ENCODE data around the gene ZNF366.

Gene ZNF366

GRCh38 chr5:72480841-72481240, 26.4 kb downstream of the ZNF366 start:
- TF ChIP-seq, protein P1, sequence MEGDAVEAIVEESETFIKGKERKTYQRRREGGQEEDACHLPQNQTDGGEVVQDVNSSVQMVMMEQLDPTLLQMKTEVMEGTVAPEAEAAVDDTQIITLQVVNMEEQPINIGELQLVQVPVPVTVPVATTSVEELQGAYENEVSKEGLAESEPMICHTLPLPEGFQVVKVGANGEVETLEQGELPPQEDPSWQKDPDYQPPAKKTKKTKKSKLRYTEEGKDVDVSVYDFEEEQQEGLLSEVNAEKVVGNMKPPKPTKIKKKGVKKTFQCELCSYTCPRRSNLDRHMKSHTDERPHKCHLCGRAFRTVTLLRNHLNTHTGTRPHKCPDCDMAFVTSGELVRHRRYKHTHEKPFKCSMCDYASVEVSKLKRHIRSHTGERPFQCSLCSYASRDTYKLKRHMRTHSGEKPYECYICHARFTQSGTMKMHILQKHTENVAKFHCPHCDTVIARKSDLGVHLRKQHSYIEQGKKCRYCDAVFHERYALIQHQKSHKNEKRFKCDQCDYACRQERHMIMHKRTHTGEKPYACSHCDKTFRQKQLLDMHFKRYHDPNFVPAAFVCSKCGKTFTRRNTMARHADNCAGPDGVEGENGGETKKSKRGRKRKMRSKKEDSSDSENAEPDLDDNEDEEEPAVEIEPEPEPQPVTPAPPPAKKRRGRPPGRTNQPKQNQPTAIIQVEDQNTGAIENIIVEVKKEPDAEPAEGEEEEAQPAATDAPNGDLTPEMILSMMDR (IDR thresholded peaks at IDR 0.05): no peak
- Histone ChIP-seq H3K9me3 (no peaks in the 10 kb centered on the region), H3K4me1 (ENCODE audit: control insufficient read depth in 1 of 2, insufficient read depth in 1 of 2, low read depth in 1 of 2, low read length in 1 of 2) (peaks cover 0 to 17% of the 10 kb centered on the region in 2 experiments)

GRCh38 chr5:72479921-72480320, 27.3 kb downstream of the ZNF366 start:
- Histone ChIP-seq H3K9me3 (no peaks in the 10 kb centered on the region), H3K27me3 (no peaks in the 10 kb centered on the region), H3K4me1 (ENCODE audit: control insufficient read depth in 1 of 2, insufficient read depth in 1 of 2, low read depth in 1 of 2, low read length in 1 of 2) (peaks cover 0 to 17% of the 10 kb centered on the region in 2 experiments), H3K27ac (no peak overlapping the region), H3K4me3 (ENCODE audit: low read depth in 1 of 2, low read length in 1 of 2) (no peak overlapping the region), H3K36me3 (no peaks in the 10 kb centered on the region)
- TF ChIP-seq, protein P1 (IDR thresholded peaks at IDR 0.05): no peak

More at GRCh38 chr5:72480841-72481240, 26.4 kb downstream of the ZNF366 start:
- H3K27me3 ChIP-seq: no peaks in the 10 kb centered on the region
- H3K36me3 ChIP-seq: no peaks in the 10 kb centered on the region
- no peak overlapping the region for H3K27ac ChIP-seq
- H3K4me3 ChIP-seq (ENCODE audit: low read depth in 1 of 2, low read length in 1 of 2): no peak overlapping the region

DNA sequence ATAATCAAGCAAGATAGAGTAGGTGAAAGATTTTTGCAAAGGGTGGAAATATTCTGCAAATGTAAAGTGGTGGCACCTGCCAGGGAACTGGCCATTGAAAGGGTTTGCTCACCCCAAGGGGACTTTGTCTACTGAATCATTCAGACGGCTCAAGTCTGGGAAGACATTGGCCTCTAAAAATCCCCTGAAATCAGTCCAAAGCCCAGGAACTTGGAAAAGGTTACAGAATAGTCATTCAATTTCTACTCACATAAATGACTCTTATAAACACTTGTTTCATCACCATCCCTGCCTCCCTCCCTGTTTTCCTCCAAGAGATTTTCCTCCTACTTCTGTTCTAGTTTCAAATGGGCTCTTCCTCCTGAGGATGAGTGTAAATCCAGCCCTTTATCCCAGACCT, 28.5 kb downstream of the ZNF366 start:
- Histone ChIP-seq H3K27ac (no peak overlapping the region), H3K36me3 (no peaks in the 10 kb centered on the region), H3K4me1 (ENCODE audit: control insufficient read depth in 1 of 2, insufficient read depth in 1 of 2, low read depth in 1 of 2, low read length in 1 of 2) (peaks cover 0 to 17% of the 10 kb centered on the region in 2 experiments), H3K4me3 (ENCODE audit: low read depth in 1 of 2, low read length in 1 of 2) (no peak overlapping the region), H3K27me3 (no peaks in the 10 kb centered on the region), H3K9me3 (no peaks in the 10 kb centered on the region)
- TF ChIP-seq, protein P1 (IDR thresholded peaks at IDR 0.05): no peak

GRCh38 chr5:72478276-72478675, 28.9 kb downstream of the ZNF366 start:
- no peaks in the 10 kb centered on the region for H3K27me3 ChIP-seq
- no peak overlapping the region for H3K4me3 ChIP-seq (ENCODE audit: low read depth in 1 of 2, low read length in 1 of 2)
- no peak overlapping the region for H3K27ac ChIP-seq
- H3K9me3 ChIP-seq: no peaks in the 10 kb centered on the region
- H3K36me3 ChIP-seq: no peaks in the 10 kb centered on the region
- peaks cover 0 to 17% of the 10 kb centered on the region in 2 experiments for H3K4me1 ChIP-seq (ENCODE audit: control insufficient read depth in 1 of 2, insufficient read depth in 1 of 2, low read depth in 1 of 2, low read length in 1 of 2)
- TF ChIP-seq, protein P1 (IDR thresholded peaks at IDR 0.05): no peak

DNA sequence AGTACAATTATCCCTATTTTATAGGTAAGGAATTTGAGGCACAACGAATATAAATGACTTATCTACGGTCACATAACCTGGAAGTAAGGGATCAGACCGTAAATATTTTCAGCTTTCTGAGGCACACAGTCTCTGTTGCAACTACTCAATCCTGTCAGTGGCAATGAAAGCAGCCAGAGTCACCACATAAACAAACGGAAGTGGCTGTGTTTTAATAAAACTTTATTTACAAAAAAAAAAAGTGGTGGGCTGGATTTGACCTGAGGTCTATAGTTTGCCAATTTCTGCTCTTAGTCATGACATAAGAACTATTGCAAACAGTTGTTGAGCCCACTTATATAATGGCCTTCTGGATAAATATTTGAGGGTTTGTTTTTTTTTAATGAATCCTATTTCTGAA, 29.6 kb downstream of the ZNF366 start:
- no peaks in the 10 kb centered on the region for H3K9me3 ChIP-seq
- TF ChIP-seq, protein P1 (IDR thresholded peaks at IDR 0.05): no peak

DNA sequence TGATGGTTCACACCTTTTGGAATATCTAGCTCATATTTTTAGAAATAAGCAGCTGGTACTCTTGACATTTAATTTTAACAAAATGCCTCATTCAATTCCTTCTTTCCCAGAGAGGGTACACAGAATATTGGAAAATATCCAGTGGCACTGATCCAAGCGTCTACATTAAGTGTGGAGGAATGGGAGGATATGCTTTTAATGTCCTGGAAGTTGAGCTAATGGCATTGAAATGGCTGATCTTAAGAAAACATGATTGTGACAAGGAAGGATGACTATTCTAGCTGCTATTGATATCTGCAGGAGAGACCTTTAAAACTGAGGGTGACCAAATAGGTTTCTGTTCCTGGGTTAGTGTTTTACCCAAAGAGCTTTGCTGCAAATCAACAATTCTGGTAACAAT, 30.0 kb downstream of the ZNF366 start:
- Histone ChIP-seq H3K36me3 (no peaks in the 10 kb centered on the region), H3K4me3 (ENCODE audit: low read depth in 1 of 2, low read length in 1 of 2) (no peak overlapping the region), H3K9me3 (no peaks in the 10 kb centered on the region), H3K27ac (no peak overlapping the region), H3K27me3 (no peaks in the 10 kb centered on the region), H3K4me1 (ENCODE audit: control insufficient read depth in 1 of 2, insufficient read depth in 1 of 2, low read depth in 1 of 2, low read length in 1 of 2) (peaks cover 0 to 15% of the 10 kb centered on the region in 2 experiments)
- TF ChIP-seq, protein P1 (IDR thresholded peaks at IDR 0.05): no peak

More for the DNA sequence above, 29.6 kb downstream of the ZNF366 start:
- H3K4me3 ChIP-seq (ENCODE audit: low read depth in 1 of 2, low read length in 1 of 2): no peak overlapping the region
- no peaks in the 10 kb centered on the region for H3K27me3 ChIP-seq
- H3K27ac ChIP-seq: no peak overlapping the region
- H3K36me3 ChIP-seq: no peaks in the 10 kb centered on the region
- peaks cover 0 to 17% of the 10 kb centered on the region in 2 experiments for H3K4me1 ChIP-seq (ENCODE audit: control insufficient read depth in 1 of 2, insufficient read depth in 1 of 2, low read depth in 1 of 2, low read length in 1 of 2)

All from neutrophil (primary cell).